GM18511 (cell line): ENCODE measurements around the gene SERP1.

ENCODE experiments used
- ATAC-seq: cut with Tn5 transposase; IDR thresholded peaks from one replicate; pipeline ENCODE4 v1.9.1; 2021; ENCODE audit warnings: mild to moderate bottlenecking, moderate library complexity; ENCODE audit not compliant: unreplicated experiment

SERP1 gene

DNA sequence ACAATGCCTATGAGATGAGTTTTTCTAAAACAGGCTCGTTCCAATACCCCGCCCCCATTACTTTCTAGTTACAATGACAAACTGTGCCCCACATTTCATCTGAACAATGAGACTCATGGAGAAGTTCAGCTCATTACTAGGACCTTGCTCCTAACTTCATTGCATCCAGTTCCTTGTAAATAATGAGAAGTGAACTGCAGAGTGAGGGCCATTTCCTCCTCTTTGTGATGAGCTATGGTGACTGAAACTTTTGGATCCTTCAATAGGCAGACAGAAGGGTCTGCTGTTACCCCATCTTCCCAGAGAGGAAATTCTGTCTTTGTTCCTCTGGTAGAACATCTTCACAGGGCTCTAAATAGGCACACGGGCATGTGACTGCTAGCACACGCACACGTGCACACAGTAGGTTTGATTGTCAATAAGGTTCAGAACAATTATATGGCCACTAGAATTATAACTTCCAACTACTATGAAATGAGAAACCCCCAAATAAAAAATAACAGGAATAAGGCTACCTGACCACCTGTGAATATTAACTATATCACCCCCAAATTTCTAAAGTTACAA, 51.8 kb downstream of the SERP1 start:
- ATAC-seq = no peak
